Mesenchymal stem cell (in vitro differentiated cells and primary cell): ENCODE data around the gene ASIC1.

ENCODE experiments used
- DNase-seq: peaks from one replicate; pipeline ENCODE4 v3.0.0-alpha.2; 2013
- H2AFZ ChIP-seq: one replicate; pipeline ENCODE4 v1.6.1; 2013; ENCODE audit warnings: low read depth, mild to moderate bottlenecking, control low read depth, inconsistent platforms, low read length, moderate library complexity
- H2AK5ac ChIP-seq: 2 replicates; pipeline ENCODE4 v1.6.1; 2013; ENCODE audit warnings: low read length, moderate library complexity, mild to moderate bottlenecking, inconsistent platforms; ENCODE audit not compliant: severe bottlenecking
- H2BK120ac ChIP-seq: one replicate; pipeline ENCODE4 v1.6.1; 2013; ENCODE audit warnings: low read depth, mild to moderate bottlenecking, inconsistent platforms, low read length, moderate library complexity
- H2BK12ac ChIP-seq, 2 experiments: one replicate each; pipeline ENCODE4 v1.6.1; 2013; ENCODE audit warnings: inconsistent platforms in 2 of 2, low read length in 2 of 2, mild to moderate bottlenecking in 2 of 2, moderate library complexity in 2 of 2, control low read depth in 1 of 2
- H2BK15ac ChIP-seq: one replicate; pipeline ENCODE4 v1.6.1; 2013; ENCODE audit warnings: mild to moderate bottlenecking, low read depth, inconsistent platforms; ENCODE audit not compliant: poor library complexity, severe bottlenecking
- H2BK5ac ChIP-seq: 2 replicates; pipeline ENCODE4 v1.6.1; 2013; ENCODE audit warnings: low read depth, mild to moderate bottlenecking, low read length, control low read depth, inconsistent platforms; ENCODE audit not compliant: poor library complexity, severe bottlenecking
- H3K14ac ChIP-seq, 2 experiments: one replicate each; pipeline ENCODE4 v1.6.1; 2013; ENCODE audit warnings: inconsistent platforms in 2 of 2, low read length in 2 of 2, control low read depth in 1 of 2, mild to moderate bottlenecking in 1 of 2, moderate library complexity in 1 of 2
- H3K18ac ChIP-seq, 2 experiments: one replicate each; pipeline ENCODE4 v1.6.1; 2013; ENCODE audit warnings: inconsistent platforms in 2 of 2, low read length in 2 of 2, control low read depth in 1 of 2, low read depth in 1 of 2, mild to moderate bottlenecking in 1 of 2
- H3K23ac ChIP-seq, 2 experiments: one replicate each; pipeline ENCODE4 v1.6.1; 2013; ENCODE audit warnings: inconsistent platforms in 2 of 2, low read length in 2 of 2, mild to moderate bottlenecking in 2 of 2, moderate library complexity in 2 of 2, control low read depth in 1 of 2
- H3K27ac ChIP-seq: 2 replicates; pipeline ENCODE4 v1.5.1; 2013; ENCODE audit warnings: mild to moderate bottlenecking, moderate library complexity, low read length, control low read depth, inconsistent platforms; ENCODE audit not compliant: poor library complexity, severe bottlenecking
- H3K27me3 ChIP-seq, 2 experiments: 2 replicates each; pipeline versions ENCODE4 v1.6.1 to v1.7.0; 2013; ENCODE audit warnings: low read length in 2 of 2, mild to moderate bottlenecking in 2 of 2, moderate library complexity in 2 of 2, control low read depth in 1 of 2, inconsistent platforms in 1 of 2; ENCODE audit not compliant: control insufficient read depth in 1 of 2, insufficient read depth in 1 of 2
- H3K36me3 ChIP-seq, 2 experiments: 2 replicates each; pipeline versions ENCODE4 v1.6.1 to v1.7.0; 2013; ENCODE audit warnings: low read length in 2 of 2, control low read depth in 1 of 2, inconsistent platforms in 1 of 2, low read depth in 1 of 2, mild to moderate bottlenecking in 1 of 2; ENCODE audit not compliant: insufficient read depth in 2 of 2, control insufficient read depth in 1 of 2
- H3K4ac ChIP-seq, 2 experiments: one replicate each; pipeline ENCODE4 v1.6.1; 2013; ENCODE audit warnings: inconsistent platforms in 2 of 2, low read length in 2 of 2, mild to moderate bottlenecking in 2 of 2, moderate library complexity in 2 of 2, control low read depth in 1 of 2, low read depth in 1 of 2
- H3K4me1 ChIP-seq: 2 replicates; pipeline ENCODE4 v1.6.1; 2013; ENCODE audit warnings: low read depth, low read length, control low read depth; ENCODE audit not compliant: control insufficient read depth, insufficient read depth
- H3K4me2 ChIP-seq: 2 replicates; pipeline ENCODE4 v1.6.1; 2013; ENCODE audit warnings: low read length, mild to moderate bottlenecking, inconsistent platforms; ENCODE audit not compliant: poor library complexity, severe bottlenecking
- H3K4me3 ChIP-seq, 2 experiments: 2 replicates each; pipeline versions ENCODE4 v1.5.1 to v1.7.0; 2013; ENCODE audit warnings: low read length in 2 of 2, mild to moderate bottlenecking in 2 of 2, control low read depth in 1 of 2, low read depth in 1 of 2; ENCODE audit not compliant: insufficient read depth in 1 of 2
- H3K79me1 ChIP-seq: replicated peaks from 2 replicates; pipeline ENCODE4 v1.6.1; 2013; ENCODE audit warnings: mild to moderate bottlenecking, control low read depth, low read length, inconsistent platforms; ENCODE audit not compliant: poor library complexity, severe bottlenecking
- H3K9ac ChIP-seq: 2 replicates; pipeline ENCODE4 v1.7.0; 2013; ENCODE audit warnings: mild to moderate bottlenecking, low read length, moderate library complexity
- H3K9me3 ChIP-seq: 2 replicates; pipeline ENCODE4 v1.7.0; 2013; ENCODE audit warnings: mild to moderate bottlenecking, low read length; ENCODE audit not compliant: control insufficient read depth
- H4K8ac ChIP-seq: one replicate; pipeline ENCODE4 v1.6.1; 2013; ENCODE audit warnings: inconsistent platforms, mild to moderate bottlenecking, low read length, moderate library complexity
- H4K91ac ChIP-seq: one replicate; pipeline ENCODE4 v1.6.1; 2013; ENCODE audit warnings: mild to moderate bottlenecking, low read length, inconsistent platforms
- WGBS: methylation state at CpG from one replicate; pipeline ENCODE4 v1.1.7; 2013; ENCODE audit warnings: mixed read lengths; 5-methylcytosine and 5-hydroxymethylcytosine counted together

The ASIC1 gene

GRCh38 chr12:50050119-50050385, 7.3 kb upstream of the ASIC1 start:
- Histone ChIP-seq H3K27ac (no peak overlapping the region), H3K4ac (no peak overlapping the region), H2BK12ac (no peak overlapping the region), H3K23ac (no peak overlapping the region), H2AK5ac (no peak overlapping the region), H2AFZ (no peak overlapping the region), H3K4me3 (peak overlapping the region in 1 of 2 experiments; percentile 64), H3K9me3 (no peaks in the 10 kb centered on the region), H3K4me2 (no peak overlapping the region), H3K4me1 (peaks cover 6% of the 10 kb centered on the region), H3K18ac (no peak overlapping the region), H2BK120ac (no peak overlapping the region), H3K27me3 (peaks cover 25 to 42% of the 10 kb centered on the region in 2 experiments), H3K14ac (no peak overlapping the region), H3K79me1 (no peaks in the 10 kb centered on the region), H3K36me3 (no peaks in the 10 kb centered on the region), H4K8ac (no peak overlapping the region), H3K9ac (peak overlapping the region; percentile 76), H2BK5ac (no peak overlapping the region), H2BK15ac (no peak overlapping the region), H4K91ac (no peak overlapping the region)
- DNase-seq: no peak
- 87% methylated on average over 3 of the region's 3 CpGs for WGBS

GRCh38 chr12:50050410-50051098, 6.8 kb upstream of the ASIC1 start:
- H3K27me3 ChIP-seq: peaks cover 26 to 42% of the 10 kb centered on the region in 2 experiments
- no peak overlapping the region for H2BK5ac ChIP-seq
- H3K79me1 ChIP-seq: no peaks in the 10 kb centered on the region
- no peak overlapping the region for H4K91ac ChIP-seq
- H3K36me3 ChIP-seq: no peaks in the 10 kb centered on the region
- no peak overlapping the region for H3K23ac ChIP-seq
- peak overlapping the region; percentile 13 for H2BK15ac ChIP-seq
- no peak overlapping the region for H2AFZ ChIP-seq
- peak overlapping the region; percentile 76 for H3K4me2 ChIP-seq
- WGBS: 11% methylated on average over 37 of the region's 37 CpGs
- no peak overlapping the region for H2BK12ac ChIP-seq
- H3K9ac ChIP-seq: peak overlapping the region; percentile 76
- H3K27ac ChIP-seq: no peak overlapping the region
- H4K8ac ChIP-seq: peak overlapping the region; percentile 71
- H3K9me3 ChIP-seq: no peaks in the 10 kb centered on the region
- peak overlapping the region in 1 of 2 experiments; percentile 64 for H3K4me3 ChIP-seq
- H3K4me1 ChIP-seq: peaks cover 6% of the 10 kb centered on the region
- H3K18ac ChIP-seq: peak overlapping the region; percentile 48 to 77
- no peak overlapping the region for H3K4ac ChIP-seq
- no peak overlapping the region for H2BK120ac ChIP-seq
- peak; percentile 69 for DNase-seq
- no peak overlapping the region for H3K14ac ChIP-seq
- no peak overlapping the region for H2AK5ac ChIP-seq

- Histone ChIP-seq H2BK15ac (no peak overlapping the region), H3K27me3 (peaks cover 32 to 44% of the 10 kb centered on the region in 2 experiments), H3K9ac (no peak overlapping the region), H2BK5ac (no peak overlapping the region), H3K36me3 (no peaks in the 10 kb centered on the region), H4K8ac (no peak overlapping the region), H3K18ac (no peak overlapping the region), H2AFZ (no peak overlapping the region), H4K91ac (no peak overlapping the region), H3K4me1 (peaks cover 9% of the 10 kb centered on the region), H3K4ac (no peak overlapping the region), H3K4me3 (no peak overlapping the region), H2BK120ac (no peak overlapping the region), H3K23ac (no peak overlapping the region), H3K27ac (no peak overlapping the region), H3K79me1 (no peaks in the 10 kb centered on the region), H2BK12ac (no peak overlapping the region), H3K4me2 (no peak overlapping the region), H3K9me3 (no peaks in the 10 kb centered on the region), H2AK5ac (no peak overlapping the region), H3K14ac (no peak overlapping the region)
- WGBS: 34% methylated on average over 14 of the region's 14 CpGs
- no peak for DNase-seq
Measured at GRCh38 chr12:50051101-50051806, 6.1 kb upstream of the ASIC1 start.

- peaks cover 15% of the 10 kb centered on the region for H3K4me1 ChIP-seq
- no peak overlapping the region for H4K91ac ChIP-seq
- no peak for DNase-seq
- peaks cover 41 to 53% of the 10 kb centered on the region in 2 experiments for H3K27me3 ChIP-seq
- no peak overlapping the region for H2BK12ac ChIP-seq
- H3K9ac ChIP-seq: no peak overlapping the region
- no peak overlapping the region for H4K8ac ChIP-seq
- H3K14ac ChIP-seq: no peak overlapping the region
- no peak overlapping the region for H3K4ac ChIP-seq
- H3K79me1 ChIP-seq: no peaks in the 10 kb centered on the region
- H2BK120ac ChIP-seq: no peak overlapping the region
- no peak overlapping the region for H3K18ac ChIP-seq
- no peaks in the 10 kb centered on the region for H3K9me3 ChIP-seq
- no peak overlapping the region for H3K4me2 ChIP-seq
- H2BK15ac ChIP-seq: no peak overlapping the region
- H3K36me3 ChIP-seq: no peaks in the 10 kb centered on the region
- H3K23ac ChIP-seq: no peak overlapping the region
- H2BK5ac ChIP-seq: no peak overlapping the region
- no peak overlapping the region for H2AFZ ChIP-seq
- H3K4me3 ChIP-seq: no peak overlapping the region
- no peak overlapping the region for H3K27ac ChIP-seq
- H2AK5ac ChIP-seq: no peak overlapping the region
Measured at GRCh38 chr12:50052544-50052943, 4.9 kb upstream of the ASIC1 start.
